Measurements from ENCODE around the gene ATM.

ATM gene

GRCh38 chr11:108322666-108323065 is 99.8 kb downstream of the ATM start:
- DNase-seq (ENCODE audit: low read depth, low spot score), result no peak
- in situ Hi-C loops (cut with HindIII; ENCODE audit: low sequenced_read_pairs), result no loop called here
- no peak overlapping the region for H3K4me3 ChIP-seq (ENCODE audit: low read depth, low read length)
- TF ChIP-seq, protein P1, sequence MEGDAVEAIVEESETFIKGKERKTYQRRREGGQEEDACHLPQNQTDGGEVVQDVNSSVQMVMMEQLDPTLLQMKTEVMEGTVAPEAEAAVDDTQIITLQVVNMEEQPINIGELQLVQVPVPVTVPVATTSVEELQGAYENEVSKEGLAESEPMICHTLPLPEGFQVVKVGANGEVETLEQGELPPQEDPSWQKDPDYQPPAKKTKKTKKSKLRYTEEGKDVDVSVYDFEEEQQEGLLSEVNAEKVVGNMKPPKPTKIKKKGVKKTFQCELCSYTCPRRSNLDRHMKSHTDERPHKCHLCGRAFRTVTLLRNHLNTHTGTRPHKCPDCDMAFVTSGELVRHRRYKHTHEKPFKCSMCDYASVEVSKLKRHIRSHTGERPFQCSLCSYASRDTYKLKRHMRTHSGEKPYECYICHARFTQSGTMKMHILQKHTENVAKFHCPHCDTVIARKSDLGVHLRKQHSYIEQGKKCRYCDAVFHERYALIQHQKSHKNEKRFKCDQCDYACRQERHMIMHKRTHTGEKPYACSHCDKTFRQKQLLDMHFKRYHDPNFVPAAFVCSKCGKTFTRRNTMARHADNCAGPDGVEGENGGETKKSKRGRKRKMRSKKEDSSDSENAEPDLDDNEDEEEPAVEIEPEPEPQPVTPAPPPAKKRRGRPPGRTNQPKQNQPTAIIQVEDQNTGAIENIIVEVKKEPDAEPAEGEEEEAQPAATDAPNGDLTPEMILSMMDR (IDR thresholded peaks at IDR 0.05; ENCODE audit: low read depth, low read length), result no peak

- TF ChIP-seq, protein P1 (IDR thresholded peaks at IDR 0.05; ENCODE audit: low read depth, low read length), result no peak
- DNase-seq (ENCODE audit: low read depth, low spot score), result peak; percentile 30
- no peak overlapping the region for H3K4me3 ChIP-seq (ENCODE audit: low read depth, low read length)
- in situ Hi-C loops (cut with HindIII; ENCODE audit: low sequenced_read_pairs), result no loop called here
Measured at GRCh38 chr11:108324587-108324986, 101.7 kb downstream of the ATM start.

GRCh38 chr11:108333403-108333899 is 110.6 kb downstream of the ATM start:
- in situ Hi-C loops (cut with HindIII; ENCODE audit: low sequenced_read_pairs), result no loop called here
- no peak for DNase-seq (ENCODE audit: low read depth, low spot score)
- TF ChIP-seq, protein P1 (IDR thresholded peaks at IDR 0.05; ENCODE audit: low read depth, low read length), result no peak
- no peak overlapping the region for H3K4me3 ChIP-seq (ENCODE audit: low read depth, low read length)

- in situ Hi-C loops (cut with HindIII; ENCODE audit: low sequenced_read_pairs), result no loop called here
- TF ChIP-seq, protein P1 (IDR thresholded peaks at IDR 0.05; ENCODE audit: low read depth, low read length), result no peak
- DNase-seq (ENCODE audit: low read depth, low spot score), result no peak
- H3K4me3 ChIP-seq (ENCODE audit: low read depth, low read length), result no peak overlapping the region
Measured at GRCh38 chr11:108338750-108339149, 115.9 kb downstream of the ATM start.

GRCh38 chr11:108340973-108341372 is 118.1 kb downstream of the ATM start:
- DNase-seq (ENCODE audit: low read depth, low spot score), result no peak
- in situ Hi-C loops (cut with HindIII; ENCODE audit: low sequenced_read_pairs), result no loop called here
- TF ChIP-seq, protein P1 (IDR thresholded peaks at IDR 0.05; ENCODE audit: low read depth, low read length), result no peak
- no peak overlapping the region for H3K4me3 ChIP-seq (ENCODE audit: low read depth, low read length)

GRCh38 chr11:108341654-108342053 is 118.8 kb downstream of the ATM start:
- DNase-seq (ENCODE audit: low read depth, low spot score), result no peak
- TF ChIP-seq, protein P1 (IDR thresholded peaks at IDR 0.05; ENCODE audit: low read depth, low read length), result no peak
- in situ Hi-C loops (cut with HindIII; ENCODE audit: low sequenced_read_pairs), result no loop called here
- no peak overlapping the region for H3K4me3 ChIP-seq (ENCODE audit: low read depth, low read length)

DNA sequence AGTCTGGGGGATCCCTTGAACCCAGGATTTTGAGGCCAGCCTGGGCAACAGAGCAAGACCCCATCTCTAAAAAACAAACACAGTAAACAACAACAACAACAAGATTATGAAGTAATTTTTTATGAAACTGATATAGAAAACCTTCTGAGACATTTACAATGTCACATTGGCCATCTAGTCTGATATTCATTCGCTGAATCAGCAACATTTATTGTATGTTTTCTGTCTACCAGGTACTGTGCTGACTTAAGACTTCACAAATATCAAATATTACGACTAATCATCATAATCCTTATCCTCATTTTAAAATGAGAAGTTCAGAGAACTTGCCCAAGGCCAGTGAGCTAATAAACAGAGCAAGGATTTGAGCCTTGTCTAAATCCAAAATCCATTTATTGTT is 120.8 kb downstream of the ATM start:
- in situ Hi-C loops (cut with HindIII; ENCODE audit: low sequenced_read_pairs), result no loop called here
- TF ChIP-seq, protein P1 (IDR thresholded peaks at IDR 0.05; ENCODE audit: low read depth, low read length), result no peak
- H3K4me3 ChIP-seq (ENCODE audit: low read depth, low read length), result no peak overlapping the region
- DNase-seq (ENCODE audit: low read depth, low spot score), result no peak
